Osteoblast (primary cell): ENCODE measurements around the gene TBPL2. TPM values are rescaled to one million over a fixed set of nuclear protein-coding genes. Genes with fewer than 3 reads are reported as not detected.

Source experiments
- DNase-seq: peaks from one replicate; pipeline ENCODE4 v3.0.0; 2011; ENCODE audit warnings: low spot score, mixed read lengths; ENCODE audit not compliant: insufficient read length; ENCODE audit errors: missing footprints
- H2AFZ ChIP-seq: 2 replicates; pipeline ENCODE4 v1.6.0; 2011; ENCODE audit warnings: mild to moderate bottlenecking, low read length
- H3K27ac ChIP-seq: 2 replicates; pipeline ENCODE4 v1.5.1; 2011; ENCODE audit warnings: mild to moderate bottlenecking, low read depth, low read length, moderate library complexity
- H3K27me3 ChIP-seq: 2 replicates; pipeline ENCODE4 v1.6.0; 2012; ENCODE audit warnings: mild to moderate bottlenecking, control low read depth, inconsistent platforms, low read length, moderate library complexity; ENCODE audit not compliant: insufficient read depth
- H3K36me3 ChIP-seq: 2 replicates; pipeline ENCODE4 v1.5.1; 2011; ENCODE audit warnings: mild to moderate bottlenecking, low read length, control low read depth, moderate library complexity; ENCODE audit not compliant: insufficient read depth
- H3K4me1 ChIP-seq: 2 replicates; pipeline ENCODE4 v1.5.1; 2011; ENCODE audit warnings: mild to moderate bottlenecking, low read length, control low read depth, moderate library complexity; ENCODE audit not compliant: insufficient read depth
- H3K4me2 ChIP-seq: 2 replicates; pipeline ENCODE4 v1.6.0; 2011; ENCODE audit warnings: mild to moderate bottlenecking, low read length; ENCODE audit not compliant: insufficient read depth
- H3K4me3 ChIP-seq: fragments of 200-600 bp; sonication (generic); 3 replicates; pipeline ENCODE4 v1.5.1; 2012; ENCODE audit warnings: mild to moderate bottlenecking, low read length, inconsistent platforms; ENCODE audit not compliant: insufficient read depth
- H3K79me2 ChIP-seq: 2 replicates; pipeline ENCODE4 v1.6.0; 2012; ENCODE audit warnings: mild to moderate bottlenecking, low read length, control low read depth, inconsistent platforms; ENCODE audit not compliant: insufficient read depth
- H3K9me3 ChIP-seq: 2 replicates; pipeline ENCODE4 v1.5.1; 2011; ENCODE audit warnings: low read depth, low read length, control low read depth
- H4K20me1 ChIP-seq: 2 replicates; pipeline ENCODE4 v1.6.0; 2012; ENCODE audit warnings: mild to moderate bottlenecking, low read length, control low read depth; ENCODE audit not compliant: insufficient read depth
- small RNA-seq: library from RNA; depleted of rRNA; stranded (forward); fragments of <200 nt; gene quantifications from one replicate; pipeline ENCODE3, GENCODE V24; 2012
- total RNA-seq: library from RNA; depleted of rRNA; stranded (reverse); fragments of >200 nt; gene quantifications from 2 replicates; pipeline ENCODE4 v1.2.3, GENCODE V29; 2012
- TF ChIP-seq, protein P1 (sequence below): IDR thresholded peaks from 2 replicates; pipeline ENCODE4 v1.5.1; 2011; ENCODE audit warnings: mild to moderate bottlenecking, low read depth, low read length, moderate library complexity; ENCODE audit errors: extremely low read depth

The TBPL2 gene
- total RNA-seq, 1 donor = not detected

DNA sequence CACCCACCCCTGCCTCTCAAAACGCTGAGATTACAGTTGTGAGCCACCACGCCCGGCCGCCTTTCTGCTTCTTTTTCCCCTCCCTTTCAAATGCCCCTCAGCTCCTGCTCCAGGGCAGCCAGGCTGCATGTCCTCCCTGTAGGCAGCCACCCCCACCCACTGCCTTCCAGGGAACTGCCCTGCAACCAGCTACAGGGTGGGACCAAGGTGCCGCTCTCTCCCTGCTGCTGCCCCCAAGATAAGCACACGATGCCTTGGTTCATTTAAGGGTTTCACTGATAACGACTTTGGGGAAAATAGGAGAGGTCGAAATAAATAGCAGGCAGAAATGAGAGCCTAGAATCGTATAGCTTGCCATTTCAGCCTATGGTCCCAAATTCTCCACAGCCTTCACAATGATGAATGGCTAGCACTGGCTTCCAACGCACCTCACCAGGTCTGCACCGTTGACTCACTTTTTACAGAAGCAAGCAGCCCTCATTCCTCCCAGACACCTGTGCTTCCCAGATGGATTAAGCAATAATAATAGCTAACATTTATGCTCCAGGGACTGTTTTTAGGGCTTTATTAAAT, 69.4 kb downstream of the TBPL2 start:
- H3K4me2 ChIP-seq = no peak overlapping the region

DNA sequence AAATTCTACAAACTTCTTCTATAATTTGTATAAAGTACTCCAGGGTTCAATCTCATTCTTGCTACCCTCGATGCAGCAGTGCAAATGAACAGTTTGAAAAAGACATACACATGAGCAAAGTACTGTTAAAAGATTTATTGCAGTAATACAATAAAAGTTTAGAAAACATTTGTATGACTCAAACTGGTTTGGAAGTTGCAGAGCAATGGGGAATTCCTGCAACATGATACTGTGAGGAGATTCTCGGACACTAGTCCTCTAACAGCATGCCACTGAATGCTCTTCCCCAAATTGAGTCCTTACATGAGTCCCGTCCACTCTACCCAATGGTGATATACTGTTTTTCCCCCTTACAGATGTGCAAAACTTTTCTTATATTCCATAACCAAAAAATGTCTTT, 74.1 kb downstream of the TBPL2 start:
- peak overlapping the region; percentile 49 for H3K4me2 ChIP-seq

More for the DNA sequence above, 69.4 kb downstream of the TBPL2 start:
- Histone ChIP-seq H3K79me2 (no peaks in the 10 kb centered on the region), H3K9me3 (no peaks in the 10 kb centered on the region), H3K36me3 (peaks cover 17% of the 10 kb centered on the region), H2AFZ (no peak overlapping the region), H3K4me1 (peaks cover 7% of the 10 kb centered on the region), H3K27ac (no peak overlapping the region), H3K27me3 (no peaks in the 10 kb centered on the region), H4K20me1 (no peaks in the 10 kb centered on the region), H3K4me3 (no peak overlapping the region)
- TF ChIP-seq, protein P1, sequence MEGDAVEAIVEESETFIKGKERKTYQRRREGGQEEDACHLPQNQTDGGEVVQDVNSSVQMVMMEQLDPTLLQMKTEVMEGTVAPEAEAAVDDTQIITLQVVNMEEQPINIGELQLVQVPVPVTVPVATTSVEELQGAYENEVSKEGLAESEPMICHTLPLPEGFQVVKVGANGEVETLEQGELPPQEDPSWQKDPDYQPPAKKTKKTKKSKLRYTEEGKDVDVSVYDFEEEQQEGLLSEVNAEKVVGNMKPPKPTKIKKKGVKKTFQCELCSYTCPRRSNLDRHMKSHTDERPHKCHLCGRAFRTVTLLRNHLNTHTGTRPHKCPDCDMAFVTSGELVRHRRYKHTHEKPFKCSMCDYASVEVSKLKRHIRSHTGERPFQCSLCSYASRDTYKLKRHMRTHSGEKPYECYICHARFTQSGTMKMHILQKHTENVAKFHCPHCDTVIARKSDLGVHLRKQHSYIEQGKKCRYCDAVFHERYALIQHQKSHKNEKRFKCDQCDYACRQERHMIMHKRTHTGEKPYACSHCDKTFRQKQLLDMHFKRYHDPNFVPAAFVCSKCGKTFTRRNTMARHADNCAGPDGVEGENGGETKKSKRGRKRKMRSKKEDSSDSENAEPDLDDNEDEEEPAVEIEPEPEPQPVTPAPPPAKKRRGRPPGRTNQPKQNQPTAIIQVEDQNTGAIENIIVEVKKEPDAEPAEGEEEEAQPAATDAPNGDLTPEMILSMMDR = no peak
- no peak for DNase-seq

More for the DNA sequence above, 74.1 kb downstream of the TBPL2 start:
- Histone ChIP-seq H3K9me3 (no peaks in the 10 kb centered on the region), H3K4me3 (no peak overlapping the region), H3K27ac (peak overlapping the region; percentile 7), H4K20me1 (peaks cover 3% of the 10 kb centered on the region), H3K27me3 (no peaks in the 10 kb centered on the region), H2AFZ (no peak overlapping the region), H3K4me1 (peaks cover 12% of the 10 kb centered on the region), H3K36me3 (peaks cover 16% of the 10 kb centered on the region), H3K79me2 (no peaks in the 10 kb centered on the region)
- peak; percentile 84 for DNase-seq
- TF ChIP-seq, protein P1 = no peak

Small RNA genes within 50 kb of the gene (small RNA-seq; reads per million reads assigned to genes)
- not detected for gene AL356801.1

Other genes with a start within 250 kb of the TBPL2 start
- gene DLGAP5, start 249.0 kb downstream of the TBPL2 start, total RNA-seq = 4.1 and 5.1 TPM in 2 replicates
- gene FBXO34, start 169.2 kb downstream of the TBPL2 start, total RNA-seq = 24.2 and 24.6 TPM in 2 replicates
- 21.7 and 24.5 TPM in 2 replicates for gene ATG14, start 28.8 kb downstream of the TBPL2 start, total RNA-seq
- 172 and 177 TPM in 2 replicates for gene KTN1, start 139.6 kb upstream of the TBPL2 start, total RNA-seq